ENCODE measurements around the gene F2.

The F2 gene

GRCh38 chr11:46743693-46744339, 24.8 kb downstream of the F2 start:
- DNase-seq: no peak

GRCh38 chr11:46745328-46745727, 26.3 kb downstream of the F2 start:
- DNase-seq: no peak

- no peak for DNase-seq
Measured at GRCh38 chr11:46745995-46746394, 27.0 kb downstream of the F2 start.

- no peak for DNase-seq
Measured at GRCh38 chr11:46747150-46747549, 28.1 kb downstream of the F2 start.

- DNase-seq: no peak
Measured at GRCh38 chr11:46755962-46756361, 36.9 kb downstream of the F2 start.

- DNase-seq: no peak
Measured at GRCh38 chr11:46759196-46759595, 40.2 kb downstream of the F2 start.

GRCh38 chr11:46760429-46761128, 41.6 kb downstream of the F2 start:
- DNase-seq: no peak

- no peak for DNase-seq
Measured at GRCh38 chr11:46761807-46762206, 42.8 kb downstream of the F2 start.

GRCh38 chr11:46762248-46762647, 43.2 kb downstream of the F2 start:
- no peak for DNase-seq

- DNase-seq: no peak
Measured at GRCh38 chr11:46766656-46767055, 47.6 kb downstream of the F2 start.

- DNase-seq: no peak
Measured at GRCh38 chr11:46769636-46770221, 50.7 kb downstream of the F2 start.

GRCh38 chr11:46776878-46777277, 57.9 kb downstream of the F2 start:
- DNase-seq: no peak

GRCh38 chr11:46778416-46778815, 59.4 kb downstream of the F2 start:
- DNase-seq: no peak
